Effector memory CD4-positive, alpha-beta T cell (primary cell): ENCODE data around the gene MMEL1.
"Not testable (repeated sequence)": the region's sequence is repeated elsewhere in the genome, so short reads cannot be mapped to it uniquely, and the experiment has no call there.

ENCODE experiments used
- DNase-seq, 3 donors: peaks; one replicate each; pipeline ENCODE4 v3.0.0-alpha.2; 2020
- H3K27ac ChIP-seq: 2 replicates; pipeline ENCODE4 v1.7.0; 2013; ENCODE audit warnings: mild to moderate bottlenecking, low read length, moderate library complexity; ENCODE audit not compliant: insufficient read depth, poor library complexity, severe bottlenecking
- H3K27me3 ChIP-seq: replicated peaks from 2 replicates; pipeline ENCODE4 v1.7.0; 2013; ENCODE audit warnings: mild to moderate bottlenecking, low read length; ENCODE audit not compliant: insufficient read depth, control insufficient read depth, poor library complexity, severe bottlenecking
- H3K36me3 ChIP-seq: 2 replicates; pipeline ENCODE4 v1.7.0; 2013; ENCODE audit warnings: mild to moderate bottlenecking, low read length, moderate library complexity; ENCODE audit not compliant: control insufficient read depth, insufficient read depth
- H3K4me1 ChIP-seq: 2 replicates; pipeline ENCODE4 v1.7.0; 2013; ENCODE audit warnings: low read length, mild to moderate bottlenecking; ENCODE audit not compliant: control insufficient read depth, insufficient read depth, poor library complexity, severe bottlenecking
- H3K4me3 ChIP-seq: 2 replicates; pipeline ENCODE4 v1.7.0; 2013; ENCODE audit warnings: low read length, low read depth, mild to moderate bottlenecking; ENCODE audit not compliant: insufficient read depth, poor library complexity, severe bottlenecking
- H3K9me3 ChIP-seq: 2 replicates; pipeline ENCODE4 v1.7.0; 2013; ENCODE audit warnings: mild to moderate bottlenecking, low read length, moderate library complexity; ENCODE audit not compliant: control insufficient read depth

MMEL1 gene

DNA sequence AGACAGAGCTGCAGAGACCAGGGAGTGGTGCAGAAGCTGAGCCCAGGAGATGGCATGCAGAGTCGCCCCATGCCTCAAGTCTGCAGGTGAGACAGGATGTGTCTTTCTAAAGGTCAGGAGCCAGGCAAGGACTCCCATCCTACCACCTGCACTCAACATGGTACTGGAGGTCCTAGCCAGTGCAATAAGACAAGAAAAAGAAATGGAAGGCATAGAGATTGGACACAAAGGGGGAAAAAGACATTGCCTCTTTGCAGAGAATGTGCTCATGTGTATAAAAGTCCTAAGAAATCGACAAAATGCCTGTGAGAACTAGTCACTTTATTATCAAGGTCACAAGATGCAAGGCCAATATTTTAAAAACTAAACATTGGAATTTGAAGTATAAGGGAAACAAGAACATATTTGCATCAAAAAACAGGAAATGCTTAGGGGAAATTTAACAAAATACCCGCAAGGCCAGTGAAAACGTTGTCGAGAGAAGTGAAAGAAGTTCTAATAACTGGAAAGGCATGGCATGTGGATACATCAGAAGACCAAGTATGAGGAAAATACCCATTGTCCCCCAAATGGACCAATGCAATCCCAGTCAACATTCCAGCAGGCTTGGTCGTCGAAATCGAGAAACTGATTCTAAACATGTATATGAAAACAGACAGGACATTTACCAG, 59.4 kb downstream of the MMEL1 start:
- H3K27me3 ChIP-seq: no peaks in the 10 kb centered on the region
- no peak for DNase-seq
- H3K4me3 ChIP-seq: no peak overlapping the region
- no peaks in the 10 kb centered on the region for H3K9me3 ChIP-seq
- no peak overlapping the region for H3K27ac ChIP-seq
- H3K4me1 ChIP-seq: peaks cover 19% of the 10 kb centered on the region
- H3K36me3 ChIP-seq: no peaks in the 10 kb centered on the region

DNA sequence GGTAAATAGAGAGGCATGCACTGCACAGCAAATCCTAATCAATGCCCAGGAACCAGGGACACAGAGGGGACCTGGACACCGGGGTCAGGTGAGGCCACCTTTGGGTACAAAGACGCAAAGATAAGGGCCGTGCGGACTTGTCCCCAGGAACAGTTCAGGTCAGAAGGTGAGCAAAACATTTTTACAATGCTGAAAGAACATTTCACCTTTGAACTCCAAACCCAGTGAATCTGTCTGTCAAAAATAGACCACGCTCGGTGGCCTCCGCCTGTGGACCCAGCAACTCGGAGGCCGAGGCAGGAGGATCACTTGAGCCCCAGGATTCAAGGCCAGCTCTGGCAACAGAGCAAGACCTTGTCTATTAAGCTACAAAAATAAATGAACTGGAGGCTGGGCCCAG, 61.5 kb downstream of the MMEL1 start:
- H3K4me1 ChIP-seq: peaks cover under 1% of the 10 kb centered on the region
- no peaks in the 10 kb centered on the region for H3K27me3 ChIP-seq
- no peak overlapping the region for H3K4me3 ChIP-seq
- no peak for DNase-seq
- H3K36me3 ChIP-seq: no peaks in the 10 kb centered on the region
- H3K9me3 ChIP-seq: no peaks in the 10 kb centered on the region
- no peak overlapping the region for H3K27ac ChIP-seq

DNA sequence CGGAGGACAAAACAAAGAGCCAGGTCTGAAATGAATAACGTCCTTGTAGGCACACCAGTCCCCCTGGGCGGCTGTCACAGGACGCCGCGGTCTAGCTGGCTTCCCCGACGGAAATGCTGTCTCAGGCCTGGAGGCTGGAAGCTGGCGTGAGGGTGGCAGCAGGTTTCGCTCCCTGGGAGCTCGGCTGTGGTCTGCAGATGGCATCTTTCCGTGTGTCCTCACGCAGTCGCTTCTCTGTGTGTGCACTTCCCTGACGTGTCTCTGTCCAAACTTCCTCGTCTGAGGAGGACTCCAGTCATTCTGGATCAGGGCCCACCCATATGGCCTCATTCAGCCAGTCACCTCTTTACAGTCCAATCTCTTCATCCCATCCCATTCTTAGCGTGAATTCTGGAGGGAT, 62.5 kb downstream of the MMEL1 start:
- Histone ChIP-seq H3K9me3 (no peaks in the 10 kb centered on the region), H3K36me3 (no peaks in the 10 kb centered on the region), H3K4me1 (no peaks in the 10 kb centered on the region), H3K4me3 (no peak overlapping the region), H3K27ac (no peak overlapping the region), H3K27me3 (no peaks in the 10 kb centered on the region)
- no peak for DNase-seq

DNA sequence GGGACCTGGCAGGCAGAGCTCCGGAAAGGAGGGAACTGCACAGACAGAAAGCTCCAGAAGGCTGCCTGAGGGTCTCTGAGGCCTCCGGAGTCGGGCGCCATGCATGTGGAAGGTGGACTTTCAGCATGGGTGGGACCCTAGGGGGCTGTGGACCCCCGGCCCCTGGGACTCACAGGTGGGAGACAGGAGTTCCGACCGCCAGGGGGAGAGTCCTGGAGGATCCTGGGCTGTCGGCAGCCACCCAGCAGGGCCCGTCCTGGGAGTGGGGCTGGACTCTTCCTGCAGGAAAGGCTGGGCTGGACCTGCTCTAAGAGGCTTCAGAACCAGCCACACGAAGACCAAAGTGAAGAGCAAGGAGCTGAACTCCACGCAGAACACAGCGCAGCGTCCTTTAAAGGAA, 63.1 kb downstream of the MMEL1 start:
- not testable (repeated sequence) for H3K36me3 ChIP-seq, H3K9me3 ChIP-seq, H3K27me3 ChIP-seq, H3K27ac ChIP-seq, H3K4me3 ChIP-seq, DNase-seq, H3K4me1 ChIP-seq

DNA sequence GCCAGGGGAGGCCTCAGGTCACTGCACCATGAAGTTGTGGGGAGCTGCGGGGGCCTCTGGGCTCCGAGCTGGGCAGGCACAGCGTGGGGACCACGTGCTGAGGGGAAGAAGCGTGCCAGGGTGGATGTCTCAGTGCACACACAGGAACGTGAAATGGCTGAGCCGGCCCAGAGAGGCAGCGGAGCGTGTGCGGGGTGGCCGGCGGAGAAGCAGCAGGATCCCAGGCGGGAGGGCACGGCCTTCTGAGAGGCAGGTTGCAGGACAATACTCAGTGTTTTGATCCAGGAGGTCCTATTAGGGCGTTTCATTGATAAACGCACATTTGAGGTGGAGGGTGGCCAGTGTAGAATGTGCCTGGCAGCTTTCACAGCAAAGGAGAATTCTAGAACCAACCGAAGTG, 63.8 kb downstream of the MMEL1 start:
- Histone ChIP-seq H3K27me3 (no peaks in the 10 kb centered on the region), H3K9me3 (no peaks in the 10 kb centered on the region), H3K36me3 (peaks cover under 1% of the 10 kb centered on the region), H3K4me3 (no peak overlapping the region), H3K4me1 (no peaks in the 10 kb centered on the region), H3K27ac (no peak overlapping the region)
- no peak for DNase-seq

DNA sequence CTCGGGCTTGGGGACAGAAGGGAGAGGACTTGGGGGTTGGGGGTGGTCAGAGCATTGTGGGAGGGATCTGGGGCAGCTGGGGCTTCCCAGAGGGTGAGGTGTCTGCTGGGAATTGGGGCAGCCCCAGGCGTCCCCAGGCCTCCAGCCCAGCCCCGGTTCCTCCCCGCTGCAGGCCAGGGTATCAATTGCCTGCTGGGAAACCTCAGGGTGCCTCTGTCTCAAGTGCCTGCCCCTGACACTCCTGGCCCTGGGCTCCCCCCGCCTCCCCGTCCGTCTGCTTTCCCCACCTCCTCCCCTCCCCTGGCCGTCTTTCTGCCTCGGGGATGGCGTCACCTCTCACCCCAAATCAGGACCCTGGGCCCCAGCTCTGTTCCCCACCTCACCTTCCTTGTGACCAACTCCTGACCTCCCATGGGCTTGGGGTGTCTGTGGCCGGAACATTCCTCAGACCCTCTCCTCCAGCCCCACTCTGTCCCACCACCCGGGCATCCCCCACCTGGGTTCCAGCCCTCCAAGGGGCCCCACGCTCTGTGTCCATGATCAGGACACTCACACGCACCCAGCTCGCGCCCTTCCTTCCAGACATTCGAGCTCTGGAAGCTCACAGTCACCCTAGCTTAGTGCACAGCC, 64.5 kb downstream of the MMEL1 start:
- not testable (repeated sequence) for H3K4me3 ChIP-seq, DNase-seq, H3K9me3 ChIP-seq, H3K4me1 ChIP-seq, H3K27ac ChIP-seq, H3K27me3 ChIP-seq, H3K36me3 ChIP-seq

DNA sequence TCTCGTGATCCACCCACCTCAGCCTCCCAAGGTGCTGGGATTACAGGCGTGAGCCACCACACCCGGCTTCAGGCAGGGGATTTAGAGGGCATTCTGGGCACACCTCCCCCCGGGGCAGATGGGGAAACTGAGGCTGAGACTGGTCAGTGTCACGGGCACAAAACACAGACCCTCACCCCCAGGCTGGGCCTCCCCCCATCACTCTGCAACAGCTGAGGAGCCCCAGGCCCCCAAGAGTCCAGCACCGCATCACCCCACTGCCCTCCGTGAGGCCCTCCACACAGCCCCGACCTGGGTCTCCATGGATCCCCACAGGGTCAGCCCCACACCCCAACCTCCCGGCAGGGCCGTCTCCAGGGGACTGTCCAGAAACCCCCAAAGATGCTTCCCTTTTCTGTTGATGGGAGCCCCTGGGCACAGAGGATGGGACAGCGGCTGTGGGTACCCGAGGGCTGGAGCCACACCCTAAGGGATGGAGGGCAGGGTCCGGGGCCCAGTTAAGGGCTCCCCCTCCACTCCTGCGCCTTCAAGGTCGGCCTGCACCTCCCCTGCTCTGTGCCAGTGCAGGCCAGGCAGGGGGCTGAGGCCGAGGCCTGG, 65.6 kb downstream of the MMEL1 start:
- Histone ChIP-seq H3K27ac (no peak overlapping the region), H3K9me3 (no peaks in the 10 kb centered on the region), H3K36me3 (peaks cover 18% of the 10 kb centered on the region), H3K4me3 (no peak overlapping the region), H3K4me1 (no peaks in the 10 kb centered on the region), H3K27me3 (no peaks in the 10 kb centered on the region)
- DNase-seq: no peak

DNA sequence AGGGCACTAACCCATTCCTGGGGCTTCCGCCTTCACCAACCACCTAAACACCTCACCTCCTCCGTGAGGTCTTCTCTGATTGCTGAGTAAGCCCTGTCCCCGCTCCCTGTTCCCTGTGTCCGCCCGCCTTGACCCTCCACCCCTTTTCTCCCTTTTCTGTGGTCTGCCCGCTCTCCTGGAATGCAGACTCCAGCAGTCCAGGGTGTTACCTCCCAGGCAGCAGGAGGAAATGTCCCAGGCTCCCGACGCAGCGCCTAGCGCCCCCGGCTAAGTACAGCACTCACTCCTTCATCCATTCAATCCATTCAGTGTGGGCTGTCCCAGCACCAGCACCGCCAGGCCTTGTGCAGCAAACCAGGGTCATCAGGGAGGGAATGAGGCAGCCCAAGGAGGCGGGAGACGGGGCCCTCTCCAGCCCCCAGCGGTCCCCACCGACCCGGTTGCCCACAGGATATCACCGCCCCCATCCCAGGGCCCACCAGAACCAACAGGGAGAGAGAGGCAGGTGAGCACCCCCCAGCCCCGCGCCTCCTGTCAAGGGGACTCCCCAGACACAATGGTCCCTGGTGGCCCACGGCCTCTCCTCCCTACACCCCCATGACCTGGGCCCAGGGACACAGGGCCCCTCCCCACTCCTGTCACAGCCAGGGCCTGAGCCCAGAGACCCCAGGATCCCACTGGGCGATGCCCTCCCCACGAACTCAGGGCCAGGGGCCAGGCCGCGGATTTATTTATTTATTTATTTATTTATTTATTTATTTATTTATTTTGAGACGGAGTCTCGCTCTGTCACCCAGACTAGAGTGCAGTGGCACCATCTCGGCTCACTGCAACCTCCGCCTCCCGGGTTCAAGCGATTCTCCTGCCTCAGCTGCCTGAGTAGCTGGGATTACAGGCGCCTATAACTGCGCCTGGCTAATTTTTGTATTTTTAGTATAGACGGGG, 66.4 kb downstream of the MMEL1 start:
- no peak overlapping the region for H3K4me3 ChIP-seq
- no peak for DNase-seq
- no peak overlapping the region for H3K27ac ChIP-seq
- no peaks in the 10 kb centered on the region for H3K9me3 ChIP-seq
- peaks cover 26% of the 10 kb centered on the region for H3K36me3 ChIP-seq
- no peaks in the 10 kb centered on the region for H3K27me3 ChIP-seq
- H3K4me1 ChIP-seq: no peaks in the 10 kb centered on the region

DNA sequence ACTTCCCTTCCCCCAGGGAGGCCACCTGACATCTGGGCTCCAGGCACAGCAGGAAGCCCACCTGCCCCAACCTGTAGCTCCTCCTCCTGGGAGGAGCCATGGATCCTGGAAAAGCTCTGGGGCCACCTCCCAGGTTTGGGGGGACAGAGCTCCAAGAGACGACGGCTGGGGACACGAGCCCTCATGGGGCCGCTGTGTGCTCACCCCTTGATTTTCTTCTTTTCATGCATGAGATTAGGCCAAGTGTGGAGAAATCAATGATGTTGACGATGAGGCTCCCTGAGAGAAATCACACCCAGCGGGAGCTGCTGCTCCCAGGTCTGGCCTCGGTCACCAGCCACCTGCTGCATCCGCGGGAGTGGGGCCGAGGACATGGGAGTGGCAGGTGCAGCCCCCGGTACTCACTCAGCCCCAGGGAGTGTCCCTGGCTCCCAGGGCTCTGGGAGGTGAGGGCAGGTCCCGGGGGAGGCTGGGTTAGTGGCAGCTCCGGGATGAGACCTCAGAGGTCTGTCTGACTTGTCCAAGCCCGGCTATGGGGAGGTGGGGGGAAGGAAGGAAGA, 67.9 kb downstream of the MMEL1 start:
- peaks cover 38% of the 10 kb centered on the region for H3K36me3 ChIP-seq
- no peaks in the 10 kb centered on the region for H3K4me1 ChIP-seq
- no peak for DNase-seq
- no peak overlapping the region for H3K4me3 ChIP-seq
- H3K27me3 ChIP-seq: no peaks in the 10 kb centered on the region
- H3K9me3 ChIP-seq: no peaks in the 10 kb centered on the region
- no peak overlapping the region for H3K27ac ChIP-seq
